Nephron progenitor cell (in vitro differentiated cells): ENCODE results near the gene DNMBP.

Source experiments
- DNase-seq: peaks from one replicate; pipeline ENCODE4 v3.0.0; 2021
- H3K27ac Mint-ChIP-seq: 2 replicates; pipeline ENCODE4 v1.8.0; 2021; ENCODE audit warnings: mild to moderate bottlenecking, moderate library complexity, mixed read lengths
- H3K27me3 Mint-ChIP-seq: 2 replicates; pipeline ENCODE4 v1.8.0; 2021; ENCODE audit warnings: mild to moderate bottlenecking, low read depth, mixed read lengths; ENCODE audit not compliant: poor library complexity
- H3K36me3 Mint-ChIP-seq: 2 replicates; pipeline ENCODE4 v1.8.0; 2021; ENCODE audit warnings: low read depth, mixed read lengths
- H3K4me1 Mint-ChIP-seq: 2 replicates; pipeline ENCODE4 v1.8.0; 2021; ENCODE audit warnings: mixed read lengths
- H3K4me3 Mint-ChIP-seq: 2 replicates; pipeline ENCODE4 v1.8.0; 2021; ENCODE audit warnings: mild to moderate bottlenecking, moderate library complexity, mixed read lengths
- H3K9me3 Mint-ChIP-seq: 2 replicates; pipeline ENCODE4 v1.8.0; 2021; ENCODE audit warnings: mild to moderate bottlenecking, moderate library complexity, mixed read lengths
- TF ChIP-seq, protein P1 (sequence below): fragments of 200-600 bp; sonication (generic); IDR thresholded peaks from 2 replicates; pipeline ENCODE4 v1.5.0; 2021; ENCODE audit warnings: antibody characterized with exemption

The DNMBP gene

DNA sequence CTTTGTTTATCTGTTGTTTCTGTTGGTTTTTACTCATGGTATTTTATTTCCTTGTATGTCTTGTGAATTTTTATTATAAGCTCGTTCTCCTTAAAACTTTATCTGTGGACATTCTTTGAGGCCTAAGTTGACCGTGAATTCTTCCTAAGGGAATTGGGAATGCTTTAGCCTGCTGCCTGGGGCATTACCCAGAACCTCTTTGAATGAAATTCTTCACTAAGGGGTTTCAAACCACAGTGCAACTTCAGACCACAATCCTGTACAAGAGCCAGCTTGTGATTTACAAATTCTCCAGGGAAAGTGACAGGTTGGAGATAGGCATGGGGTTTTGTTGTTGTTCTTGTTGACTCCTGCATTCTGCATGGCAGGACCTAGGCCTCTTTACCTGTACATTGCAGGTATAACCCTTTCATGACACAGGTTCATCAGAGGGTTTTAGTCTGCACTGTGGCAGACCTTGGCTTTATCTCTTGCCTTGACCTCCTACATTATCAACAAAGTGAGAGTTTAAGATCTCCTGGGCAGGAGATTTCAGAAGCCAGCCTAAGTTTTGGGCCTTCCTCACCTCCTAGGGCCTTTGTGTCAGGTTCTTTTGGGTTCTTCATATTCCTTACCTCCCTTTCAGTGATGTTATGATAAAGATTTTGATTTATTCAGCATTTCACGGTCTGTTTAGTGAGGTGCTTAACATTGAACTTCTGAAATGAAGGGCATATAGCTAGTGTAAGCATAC, 157.1 kb downstream of the DNMBP start:
- Mint-ChIP-seq H3K27me3 (peaks cover 4% of the 10 kb centered on the region), H3K27ac (no peak overlapping the region), H3K4me1 (peaks cover 7% of the 10 kb centered on the region), H3K4me3 (no peak overlapping the region), H3K36me3 (no peaks in the 10 kb centered on the region), H3K9me3 (no peaks in the 10 kb centered on the region)
- TF ChIP-seq, protein P1, sequence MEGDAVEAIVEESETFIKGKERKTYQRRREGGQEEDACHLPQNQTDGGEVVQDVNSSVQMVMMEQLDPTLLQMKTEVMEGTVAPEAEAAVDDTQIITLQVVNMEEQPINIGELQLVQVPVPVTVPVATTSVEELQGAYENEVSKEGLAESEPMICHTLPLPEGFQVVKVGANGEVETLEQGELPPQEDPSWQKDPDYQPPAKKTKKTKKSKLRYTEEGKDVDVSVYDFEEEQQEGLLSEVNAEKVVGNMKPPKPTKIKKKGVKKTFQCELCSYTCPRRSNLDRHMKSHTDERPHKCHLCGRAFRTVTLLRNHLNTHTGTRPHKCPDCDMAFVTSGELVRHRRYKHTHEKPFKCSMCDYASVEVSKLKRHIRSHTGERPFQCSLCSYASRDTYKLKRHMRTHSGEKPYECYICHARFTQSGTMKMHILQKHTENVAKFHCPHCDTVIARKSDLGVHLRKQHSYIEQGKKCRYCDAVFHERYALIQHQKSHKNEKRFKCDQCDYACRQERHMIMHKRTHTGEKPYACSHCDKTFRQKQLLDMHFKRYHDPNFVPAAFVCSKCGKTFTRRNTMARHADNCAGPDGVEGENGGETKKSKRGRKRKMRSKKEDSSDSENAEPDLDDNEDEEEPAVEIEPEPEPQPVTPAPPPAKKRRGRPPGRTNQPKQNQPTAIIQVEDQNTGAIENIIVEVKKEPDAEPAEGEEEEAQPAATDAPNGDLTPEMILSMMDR, result no peak
- no peak for DNase-seq

DNA sequence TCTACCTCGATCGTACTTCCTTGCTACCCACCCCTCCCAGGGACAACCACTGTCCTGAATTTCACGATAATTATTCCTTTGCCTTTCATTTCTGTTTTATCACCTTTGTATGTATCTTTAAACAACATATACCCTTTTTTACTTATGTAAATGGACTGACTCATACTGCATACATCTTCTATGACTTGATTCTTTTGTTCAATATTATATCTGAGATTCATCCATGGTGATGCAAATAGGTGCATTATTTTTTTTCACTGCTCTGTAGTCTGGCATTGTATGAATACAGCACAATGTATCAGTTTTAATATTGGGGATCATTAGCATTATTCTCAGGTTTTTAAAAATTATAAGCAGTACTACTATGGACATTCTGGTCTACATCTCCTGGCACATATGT, 157.9 kb downstream of the DNMBP start:
- no peak overlapping the region for H3K4me3 Mint-ChIP-seq
- no peak overlapping the region for H3K27ac Mint-ChIP-seq
- DNase-seq, result no peak
- peaks cover 4% of the 10 kb centered on the region for H3K27me3 Mint-ChIP-seq
- H3K4me1 Mint-ChIP-seq, result peaks cover 7% of the 10 kb centered on the region
- no peaks in the 10 kb centered on the region for H3K9me3 Mint-ChIP-seq
- no peaks in the 10 kb centered on the region for H3K36me3 Mint-ChIP-seq
- TF ChIP-seq, protein P1, result no peak

DNA sequence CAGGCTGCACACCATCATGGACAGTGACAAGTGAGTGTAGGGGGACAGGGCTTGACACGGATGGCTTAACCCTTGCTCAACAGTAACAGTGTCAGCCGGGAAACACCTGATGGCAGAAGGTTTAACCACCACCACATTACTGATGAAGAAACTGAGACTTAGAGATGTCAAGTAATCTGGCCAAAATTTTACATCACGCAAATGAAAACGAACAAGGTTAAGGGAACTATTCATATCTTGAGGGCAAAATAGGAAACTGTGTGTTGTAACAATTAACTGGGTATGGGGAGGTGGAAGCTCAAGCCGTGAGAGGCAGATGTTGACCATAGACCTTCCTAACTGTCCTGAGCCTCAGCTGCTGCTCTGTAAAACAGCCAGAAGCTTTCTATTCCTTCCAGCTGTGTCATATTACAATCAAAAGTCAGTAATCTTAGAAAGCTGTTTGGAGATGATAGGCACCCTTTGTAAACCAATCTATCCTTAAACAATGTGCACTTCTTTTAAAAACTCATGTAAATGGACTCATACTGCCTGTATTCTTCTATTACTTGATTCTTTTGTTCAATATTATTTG, 158.9 kb downstream of the DNMBP start:
- Mint-ChIP-seq H3K9me3 (no peaks in the 10 kb centered on the region), H3K4me1 (peaks cover 12% of the 10 kb centered on the region), H3K36me3 (no peaks in the 10 kb centered on the region), H3K27me3 (peaks cover 7% of the 10 kb centered on the region), H3K27ac (peak overlapping the region; percentile 40), H3K4me3 (no peak overlapping the region)
- DNase-seq, result no peak
- TF ChIP-seq, protein P1, result no peak

DNA sequence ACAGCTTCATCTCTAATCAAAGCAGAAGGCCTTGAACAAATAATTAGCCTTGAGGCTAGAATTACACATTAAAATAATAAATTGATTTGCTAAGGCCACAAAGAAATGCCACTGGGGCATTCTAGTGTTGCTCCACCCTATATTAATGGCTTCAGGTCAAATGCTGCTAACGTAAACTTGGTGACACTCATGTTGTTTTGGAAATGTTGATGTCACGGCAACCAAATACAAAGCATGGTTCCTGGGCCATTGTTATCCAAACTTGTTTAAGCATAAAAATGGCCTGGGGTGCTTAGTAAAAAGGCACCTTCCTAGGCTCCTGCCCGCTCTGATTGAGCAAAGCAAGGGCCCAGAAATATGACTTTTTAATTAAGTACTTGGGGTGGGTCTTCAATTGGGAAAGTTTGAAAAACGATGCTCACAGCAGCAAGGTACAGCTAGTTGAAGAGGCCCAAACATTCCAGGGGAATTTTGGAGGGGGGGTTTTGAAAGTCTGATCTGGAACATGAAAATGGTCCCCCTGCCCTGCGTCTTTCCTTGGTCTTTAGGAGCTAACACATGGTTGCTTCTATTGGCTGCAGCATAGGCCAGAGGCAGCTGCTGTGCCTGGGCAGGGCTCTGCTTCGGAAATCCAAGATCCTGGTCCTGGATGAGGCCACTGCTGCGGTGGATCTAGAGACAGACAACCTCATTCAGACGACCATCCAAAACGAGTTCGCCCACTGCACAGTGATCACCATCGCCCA, 159.6 kb downstream of the DNMBP start:
- DNase-seq, result no peak
- peaks cover 12% of the 10 kb centered on the region for H3K4me1 Mint-ChIP-seq
- H3K27ac Mint-ChIP-seq, result peak overlapping the region; percentile 40
- TF ChIP-seq, protein P1, result no peak
- peaks cover 7% of the 10 kb centered on the region for H3K27me3 Mint-ChIP-seq
- no peak overlapping the region for H3K4me3 Mint-ChIP-seq
- no peaks in the 10 kb centered on the region for H3K9me3 Mint-ChIP-seq
- H3K36me3 Mint-ChIP-seq, result no peaks in the 10 kb centered on the region

DNA sequence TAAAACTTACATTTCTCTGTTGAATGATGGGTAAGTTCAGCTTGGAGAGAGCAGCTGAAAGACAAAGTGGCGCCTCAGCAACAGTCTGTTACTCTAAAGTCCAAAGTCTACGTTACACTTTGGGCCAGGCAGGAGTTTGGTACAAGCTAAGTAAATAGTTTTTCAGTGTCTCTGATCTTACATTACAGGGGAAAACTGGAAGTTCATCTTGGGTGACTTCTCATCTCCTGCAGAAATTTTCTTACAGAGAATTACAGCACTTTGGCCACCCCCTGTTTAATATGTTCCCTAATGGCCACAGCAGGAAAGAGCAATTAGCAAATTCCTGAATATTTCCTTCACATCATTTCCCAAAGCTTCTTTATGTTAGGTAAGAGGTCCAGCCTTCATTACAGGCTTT, 160.2 kb downstream of the DNMBP start:
- Mint-ChIP-seq H3K36me3 (no peaks in the 10 kb centered on the region), H3K9me3 (no peaks in the 10 kb centered on the region), H3K27me3 (peaks cover 7% of the 10 kb centered on the region), H3K4me3 (no peak overlapping the region), H3K27ac (no peak overlapping the region), H3K4me1 (peaks cover 12% of the 10 kb centered on the region)
- TF ChIP-seq, protein P1, result no peak
- no peak for DNase-seq
